Loucy (cell line): ENCODE data around the gene TIPRL.

Experiments used
- EZH2phosphoT487 ChIP-seq: fragments of 200-600 bp; IDR thresholded peaks from 2 replicates; pipeline ENCODE4 v1.6.1; 2018; ENCODE audit warnings: antibody characterized with exemption, mild to moderate bottlenecking, moderate library complexity, borderline replicate concordance
- TF ChIP-seq, protein P1 (sequence below): fragments of 200-600 bp; sonication (generic); conservative IDR thresholded peaks from 2 replicates; pipeline ENCODE4 v1.5.1; 2014; ENCODE audit warnings: mild to moderate bottlenecking, antibody characterized with exemption, low read length

DNA sequence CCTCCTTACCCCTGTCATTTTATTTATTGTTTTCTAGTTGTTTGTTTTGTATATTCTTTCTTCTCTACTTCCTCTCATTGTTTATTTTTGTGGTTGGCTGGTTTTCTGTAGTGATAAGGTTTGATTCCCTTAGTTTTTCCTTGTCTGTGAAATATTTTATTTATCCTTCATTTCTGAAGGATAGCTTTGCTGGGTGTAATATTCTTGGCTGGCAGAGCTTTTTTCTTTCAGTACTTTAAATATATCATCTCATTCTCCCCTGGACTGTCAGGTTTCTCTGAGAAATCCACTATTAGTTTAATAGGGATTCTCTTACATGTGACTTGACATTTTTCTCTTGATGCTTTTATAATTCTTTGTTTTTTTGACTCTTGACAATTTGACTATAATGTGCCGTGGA lies 18.8 kb upstream of the TIPRL start:
- TF ChIP-seq, protein P1, sequence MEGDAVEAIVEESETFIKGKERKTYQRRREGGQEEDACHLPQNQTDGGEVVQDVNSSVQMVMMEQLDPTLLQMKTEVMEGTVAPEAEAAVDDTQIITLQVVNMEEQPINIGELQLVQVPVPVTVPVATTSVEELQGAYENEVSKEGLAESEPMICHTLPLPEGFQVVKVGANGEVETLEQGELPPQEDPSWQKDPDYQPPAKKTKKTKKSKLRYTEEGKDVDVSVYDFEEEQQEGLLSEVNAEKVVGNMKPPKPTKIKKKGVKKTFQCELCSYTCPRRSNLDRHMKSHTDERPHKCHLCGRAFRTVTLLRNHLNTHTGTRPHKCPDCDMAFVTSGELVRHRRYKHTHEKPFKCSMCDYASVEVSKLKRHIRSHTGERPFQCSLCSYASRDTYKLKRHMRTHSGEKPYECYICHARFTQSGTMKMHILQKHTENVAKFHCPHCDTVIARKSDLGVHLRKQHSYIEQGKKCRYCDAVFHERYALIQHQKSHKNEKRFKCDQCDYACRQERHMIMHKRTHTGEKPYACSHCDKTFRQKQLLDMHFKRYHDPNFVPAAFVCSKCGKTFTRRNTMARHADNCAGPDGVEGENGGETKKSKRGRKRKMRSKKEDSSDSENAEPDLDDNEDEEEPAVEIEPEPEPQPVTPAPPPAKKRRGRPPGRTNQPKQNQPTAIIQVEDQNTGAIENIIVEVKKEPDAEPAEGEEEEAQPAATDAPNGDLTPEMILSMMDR = no peak
- no peak for TF ChIP-seq EZH2phosphoT487
